SK-N-MC (cell line): ENCODE results near the gene ZC3H13.

Experiments
- DNase-seq: peaks from one replicate; pipeline ENCODE4 v3.0.0-alpha.2; 2011; ENCODE audit warnings: low read depth, low spot score
- H3K27ac ChIP-seq: fragments of 200-600 bp; sonication (generic); 2 replicates; pipeline ENCODE4 v1.5.1; 2016; ENCODE audit warnings: mixed run types
- H3K36me3 ChIP-seq: fragments of 200-600 bp; sonication (generic); 2 replicates; pipeline ENCODE4 v1.6.1; 2017; ENCODE audit warnings: antibody characterized with exemption, low read length, mixed read lengths; ENCODE audit not compliant: insufficient read depth
- H3K4me3 ChIP-seq: fragments of 200-600 bp; sonication (generic); 2 replicates; pipeline ENCODE4 v1.5.1; 2016
- H3K9ac ChIP-seq: fragments of 200-600 bp; sonication (generic); 2 replicates; pipeline ENCODE4 v1.8.0; 2017; ENCODE audit warnings: mixed run types, mixed read lengths; ENCODE audit not compliant: insufficient read length
- H3K9me3 ChIP-seq: fragments of 200-600 bp; sonication (generic); 2 replicates; pipeline ENCODE4 v1.6.1; 2017; ENCODE audit warnings: low read depth, mild to moderate bottlenecking, antibody characterized with exemption, low read length, moderate library complexity, mixed read lengths
- EZH2 ChIP-seq: fragments of 200-600 bp; sonication (generic); IDR thresholded peaks from one replicate; pipeline ENCODE4 v1.6.1; 2017; ENCODE audit warnings: antibody characterized with exemption
- FOXP2 ChIP-seq: optimal IDR thresholded peaks from 2 replicates; pipeline ENCODE3; 2011; ENCODE audit warnings: mild to moderate bottlenecking, moderate library complexity; ENCODE audit not compliant: insufficient read depth; ENCODE audit errors: extremely low read length, control extremely low read depth
- POLR2AphosphoS5 ChIP-seq: IDR thresholded peaks from 2 replicates; pipeline ENCODE4 v1.6.1; 2012; ENCODE audit warnings: mild to moderate bottlenecking, low read depth, low read length, borderline replicate concordance

The ZC3H13 gene

DNA sequence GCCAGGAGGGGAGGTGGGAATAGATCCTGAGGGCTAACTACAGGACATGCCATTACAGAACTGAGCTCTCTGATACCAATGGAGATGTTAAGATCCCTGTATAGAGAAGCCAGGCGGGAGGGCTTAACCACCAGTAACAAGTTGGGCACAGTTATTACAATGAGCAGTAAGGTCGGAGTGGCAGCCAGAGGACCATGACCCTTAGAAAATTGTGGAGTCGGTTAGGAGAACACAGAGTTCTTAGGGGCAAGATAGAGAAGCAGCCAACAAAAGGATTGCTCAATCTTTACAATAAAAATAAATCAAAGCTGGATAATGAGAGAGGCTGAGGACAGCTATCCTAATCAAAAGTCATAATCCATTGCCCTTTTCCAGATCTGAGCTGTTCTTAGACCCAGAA, 41.9 kb upstream of the ZC3H13 start:
- DNase-seq, result no peak
- no peak overlapping the region for H3K4me3 ChIP-seq
- H3K9ac ChIP-seq, result no peak overlapping the region
- H3K27ac ChIP-seq, result no peak overlapping the region
- H3K9me3 ChIP-seq, result no peaks in the 10 kb centered on the region
- TF ChIP-seq EZH2 (no peak), FOXP2 (no peak), POLR2AphosphoS5 (no peak)
- H3K36me3 ChIP-seq, result no peaks in the 10 kb centered on the region

DNA sequence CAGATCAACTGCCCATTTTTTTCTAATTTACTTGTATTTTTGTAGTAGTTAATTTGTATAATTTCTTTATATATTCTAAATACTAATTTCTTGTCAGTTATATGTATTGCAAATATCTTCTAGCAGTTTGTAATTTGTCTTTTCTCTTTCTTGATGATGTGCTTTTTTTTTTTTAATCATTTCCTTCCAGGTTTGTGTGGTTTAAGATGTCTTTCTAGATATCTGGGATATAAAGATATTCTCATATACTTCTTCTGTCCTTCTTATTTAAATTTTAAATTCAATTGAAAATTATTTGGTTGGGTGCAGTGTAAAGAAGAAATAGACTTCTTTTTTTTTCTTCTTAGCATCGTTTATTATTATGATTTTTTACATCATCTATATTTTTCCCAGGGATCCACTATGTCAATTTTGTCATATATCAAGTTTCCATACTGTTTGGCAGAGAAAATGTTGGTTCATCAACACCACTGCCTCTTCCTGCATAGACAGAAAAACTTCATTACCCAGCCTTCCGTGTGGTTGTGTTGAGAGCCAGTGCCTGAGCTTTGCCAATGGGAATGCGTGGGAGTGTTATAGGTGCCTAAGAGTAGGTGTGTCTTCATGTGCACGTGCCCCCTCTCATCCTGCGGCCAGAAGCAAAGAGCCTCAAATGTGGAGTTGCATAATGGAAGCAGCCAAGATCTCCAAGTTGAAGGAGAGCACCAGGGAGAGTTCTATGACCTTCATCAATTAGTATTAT, 36.4 kb upstream of the ZC3H13 start:
- Histone ChIP-seq H3K36me3 (no peaks in the 10 kb centered on the region), H3K9ac (no peak overlapping the region), H3K27ac (no peak overlapping the region), H3K4me3 (no peak overlapping the region), H3K9me3 (no peaks in the 10 kb centered on the region)
- DNase-seq, result no peak
- TF ChIP-seq POLR2AphosphoS5 (no peak), FOXP2 (no peak), EZH2 (no peak)

DNA sequence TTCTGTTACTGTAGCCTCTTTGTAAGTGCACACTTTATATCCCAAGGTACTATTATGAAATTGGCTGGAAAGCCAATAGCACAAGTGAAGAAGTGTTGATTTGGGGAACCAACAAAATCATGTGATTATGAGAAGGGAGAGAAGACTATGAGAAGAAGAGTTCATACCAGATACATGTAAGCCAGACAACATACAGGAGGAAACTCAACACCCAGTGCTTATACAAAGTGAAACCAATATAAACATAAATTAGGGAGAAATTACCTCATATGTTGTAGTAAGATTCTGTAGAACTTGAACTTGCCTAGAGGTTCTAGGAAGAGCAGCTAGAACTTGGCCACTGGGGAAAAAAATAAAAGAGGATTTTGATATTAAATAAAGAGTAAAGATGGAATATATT, 34.9 kb upstream of the ZC3H13 start:
- Histone ChIP-seq H3K36me3 (no peaks in the 10 kb centered on the region), H3K4me3 (no peak overlapping the region), H3K9ac (no peak overlapping the region), H3K9me3 (no peaks in the 10 kb centered on the region), H3K27ac (no peak overlapping the region)
- TF ChIP-seq EZH2 (no peak), POLR2AphosphoS5 (no peak), FOXP2 (no peak)
- no peak for DNase-seq

DNA sequence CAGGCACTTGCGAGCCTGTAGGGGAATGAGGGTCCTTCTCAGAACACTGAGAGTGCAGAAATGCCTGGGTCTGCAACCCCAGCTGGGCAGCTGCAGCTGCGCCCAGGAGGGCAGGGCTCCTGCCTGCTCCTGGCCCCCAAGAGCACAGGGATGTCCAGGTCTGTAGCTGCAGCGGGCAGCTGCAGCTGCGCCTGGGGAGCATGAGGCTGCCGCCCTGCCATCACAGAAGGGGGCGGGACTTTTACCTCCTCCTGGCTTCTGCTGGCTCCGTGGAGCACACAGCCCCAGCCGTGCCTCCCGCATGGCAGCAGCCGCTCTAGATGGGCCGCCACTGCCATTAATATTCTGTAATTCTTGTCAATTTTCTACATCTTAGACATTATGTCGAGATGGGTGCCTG, 34.4 kb upstream of the ZC3H13 start:
- no peak for DNase-seq
- H3K9ac ChIP-seq, result no peak overlapping the region
- no peak overlapping the region for H3K4me3 ChIP-seq
- no peak for TF ChIP-seq EZH2
- TF ChIP-seq FOXP2, result no peak
- TF ChIP-seq POLR2AphosphoS5, result no peak
- H3K27ac ChIP-seq, result no peak overlapping the region
- no peaks in the 10 kb centered on the region for H3K36me3 ChIP-seq
- H3K9me3 ChIP-seq, result no peaks in the 10 kb centered on the region

DNA sequence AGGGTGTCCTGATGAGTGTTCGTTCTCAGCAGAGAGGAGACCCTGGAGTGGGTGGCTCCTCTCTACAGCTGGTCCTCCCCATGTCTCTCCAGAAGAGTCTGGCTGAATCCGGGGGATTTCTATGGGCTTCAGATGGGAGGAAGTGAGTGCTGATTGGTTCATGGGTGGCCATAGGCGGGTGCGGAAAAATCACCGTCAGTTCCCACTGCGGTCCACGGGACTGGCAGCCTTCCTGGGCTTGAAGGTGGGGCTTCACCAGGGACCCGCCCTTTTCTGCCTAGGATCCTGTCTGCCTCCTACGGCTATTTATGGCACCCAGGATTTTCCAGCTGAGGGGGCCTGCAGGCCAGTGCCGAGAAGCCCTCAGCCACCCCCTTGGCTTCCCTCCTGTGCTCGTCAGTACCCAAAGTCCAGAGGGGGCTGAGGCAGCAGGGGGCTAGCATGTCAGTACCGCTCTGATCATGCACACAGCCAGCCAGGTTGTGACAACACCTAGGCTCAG, 33.9 kb upstream of the ZC3H13 start:
- H3K9me3 ChIP-seq, result no peaks in the 10 kb centered on the region
- TF ChIP-seq FOXP2 (no peak), POLR2AphosphoS5 (no peak), EZH2 (no peak)
- DNase-seq, result no peak
- no peak overlapping the region for H3K9ac ChIP-seq
- no peaks in the 10 kb centered on the region for H3K36me3 ChIP-seq
- H3K4me3 ChIP-seq, result no peak overlapping the region
- no peak overlapping the region for H3K27ac ChIP-seq

DNA sequence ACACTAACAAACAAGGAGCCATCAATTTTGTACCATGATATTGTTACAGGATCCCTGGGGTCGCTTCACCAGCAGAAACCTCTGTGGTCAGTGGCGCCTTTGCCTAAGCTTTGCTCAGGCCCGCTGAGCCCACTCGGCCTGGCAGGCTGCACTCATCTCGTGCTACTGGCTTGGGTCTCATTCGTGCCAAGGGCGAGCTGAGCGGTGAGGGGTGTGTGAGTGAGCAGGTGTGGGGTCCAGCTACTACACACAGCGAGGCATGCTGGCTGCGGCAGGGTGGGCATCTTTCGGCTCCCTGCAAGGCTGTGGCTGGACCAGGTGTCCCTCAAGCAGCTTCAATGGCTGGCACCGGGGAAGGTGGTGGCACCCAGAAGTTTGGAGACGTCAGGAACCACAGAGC, 33.2 kb upstream of the ZC3H13 start:
- H3K9me3 ChIP-seq, result no peaks in the 10 kb centered on the region
- no peak overlapping the region for H3K27ac ChIP-seq
- no peak overlapping the region for H3K4me3 ChIP-seq
- TF ChIP-seq FOXP2 (no peak), EZH2 (no peak), POLR2AphosphoS5 (no peak)
- H3K36me3 ChIP-seq, result no peaks in the 10 kb centered on the region
- no peak for DNase-seq
- no peak overlapping the region for H3K9ac ChIP-seq

DNA sequence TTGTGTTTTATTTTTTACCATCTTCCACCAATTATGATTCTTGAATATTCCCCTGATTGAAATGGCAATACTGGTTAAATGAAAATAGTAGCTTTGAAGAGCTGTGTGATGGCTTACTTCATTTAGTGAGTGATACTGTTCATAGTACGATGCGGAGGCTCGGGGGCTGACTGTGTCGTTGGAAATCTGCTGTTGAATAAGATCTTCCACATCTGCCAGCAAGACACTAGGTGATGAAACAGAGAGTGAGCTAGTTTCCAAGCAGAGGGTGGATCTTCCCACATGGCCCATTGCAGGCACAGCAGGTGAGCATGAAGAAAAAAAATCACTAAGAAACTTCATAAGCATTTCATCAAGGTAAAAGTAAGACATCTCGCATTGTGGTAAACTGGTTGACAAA, 29.8 kb upstream of the ZC3H13 start:
- no peak for DNase-seq
- H3K4me3 ChIP-seq, result no peak overlapping the region
- no peaks in the 10 kb centered on the region for H3K9me3 ChIP-seq
- H3K27ac ChIP-seq, result no peak overlapping the region
- no peaks in the 10 kb centered on the region for H3K36me3 ChIP-seq
- no peak overlapping the region for H3K9ac ChIP-seq
- TF ChIP-seq POLR2AphosphoS5 (no peak), EZH2 (no peak), FOXP2 (no peak)

DNA sequence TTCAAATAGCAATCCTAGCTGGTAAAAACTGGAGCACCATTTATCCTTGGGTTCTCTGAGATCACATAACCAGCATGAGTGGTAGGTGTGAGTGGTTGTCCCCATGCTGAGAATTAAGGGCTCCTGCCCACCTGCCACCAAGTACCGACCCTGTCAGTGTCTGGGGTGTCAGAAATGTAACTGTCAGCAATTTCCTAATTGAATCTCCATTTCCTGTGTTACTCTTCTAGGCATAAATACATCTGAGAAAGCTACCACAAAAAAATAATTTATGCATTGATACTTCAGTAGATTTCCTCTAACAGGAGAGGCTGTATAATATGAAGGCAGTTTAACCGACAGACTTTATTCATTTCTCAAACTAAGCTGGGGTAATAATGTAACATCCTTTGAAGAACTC, 27.2 kb upstream of the ZC3H13 start:
- H3K9me3 ChIP-seq, result no peaks in the 10 kb centered on the region
- H3K36me3 ChIP-seq, result peaks cover 5% of the 10 kb centered on the region; the same call in 1 of the 2 replicates
- peak overlapping the region; percentile 52 for H3K4me3 ChIP-seq
- peak; percentile 48 for DNase-seq
- TF ChIP-seq POLR2AphosphoS5 (peak; percentile 33; the same call in 1 of the 2 replicates), EZH2 (no peak)
- peak overlapping the region; percentile 42 for H3K9ac ChIP-seq
- peak overlapping the region; percentile 89 for H3K27ac ChIP-seq
